AG09309 (cell line): ENCODE measurements around the gene MIER2.

Experiments
- DNase-seq: peaks from one replicate; pipeline ENCODE4 v3.0.0-alpha.2; 2010; ENCODE audit warnings: low read depth
- H3K4me3 ChIP-seq: 2 replicates; pipeline ENCODE4 v1.5.1; 2011; ENCODE audit warnings: mild to moderate bottlenecking, low read depth, low read length, moderate library complexity; ENCODE audit not compliant: control insufficient read depth
- CTCF ChIP-seq: IDR thresholded peaks from 2 replicates; pipeline ENCODE4 v1.5.1; 2011; ENCODE audit warnings: mild to moderate bottlenecking, low read depth, low read length, inconsistent platforms; ENCODE audit not compliant: insufficient read depth, control insufficient read depth; ENCODE audit errors: missing control alignments

MIER2 gene

GRCh38 chr19:296476-297225 lies 47.9 kb downstream of the MIER2 start:
- no peak for DNase-seq
- H3K4me3 ChIP-seq: no peak overlapping the region
- no peak for TF ChIP-seq CTCF

- TF ChIP-seq CTCF: no peak
- H3K4me3 ChIP-seq: no peak overlapping the region
These were observed 48.8 kb downstream of the MIER2 start for GRCh38 chr19:295687-296370.

GRCh38 chr19:294946-295686 lies 49.5 kb downstream of the MIER2 start:
- no peak overlapping the region for H3K4me3 ChIP-seq
- TF ChIP-seq CTCF: peak; percentile 81
- DNase-seq: no peak

More at GRCh38 chr19:295687-296370, 48.8 kb downstream of the MIER2 start:
- DNase-seq: no peak

GRCh38 chr19:294341-294945 lies 50.2 kb downstream of the MIER2 start:
- no peak for TF ChIP-seq CTCF

GRCh38 chr19:293436-294110 lies 51.0 kb downstream of the MIER2 start:
- DNase-seq: no peak
- TF ChIP-seq CTCF: no peak
- no peak overlapping the region for H3K4me3 ChIP-seq

More at GRCh38 chr19:294341-294945, 50.2 kb downstream of the MIER2 start:
- DNase-seq: no peak
- H3K4me3 ChIP-seq: no peak overlapping the region

GRCh38 chr19:292951-293350 lies 51.6 kb downstream of the MIER2 start:
- DNase-seq: no peak
- no peak overlapping the region for H3K4me3 ChIP-seq
- no peak for TF ChIP-seq CTCF
